ENCODE results near the gene NDUFS6. TPM values are rescaled to one million over a fixed set of nuclear protein-coding genes. Genes with fewer than 3 reads are reported as not detected.

The NDUFS6 gene
- total RNA-seq, 6 donors from 2014 or later, result 22.9 to 64.6 (median 39.3) TPM

DNA sequence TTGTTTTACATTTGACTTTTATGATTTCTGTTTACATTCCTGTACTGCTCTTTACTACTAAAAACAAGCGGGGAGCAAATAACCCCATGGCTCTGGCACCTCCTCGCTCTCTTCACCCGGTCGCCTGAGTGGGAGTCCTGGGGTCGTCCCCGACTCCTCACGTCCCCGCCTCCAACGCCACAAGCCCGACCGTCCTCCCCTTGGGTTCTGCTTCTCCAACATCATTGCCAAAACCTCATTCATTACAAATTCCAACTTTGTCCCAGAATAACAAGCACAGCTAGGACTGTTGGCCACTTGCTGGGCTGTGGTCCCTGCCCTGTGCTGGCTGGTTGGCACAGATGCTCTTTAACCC, 36.6 kb upstream of the NDUFS6 start:
- Histone ChIP-seq H3K27ac (no peak overlapping the region), H3K9me3 (no peaks in the 10 kb centered on the region), H3K4me1 (no peaks in the 10 kb centered on the region), H3K36me3 (no peaks in the 10 kb centered on the region), H3K27me3 (no peaks in the 10 kb centered on the region), H3K4me3 (no peak overlapping the region)
- 74 to 78% methylated on average over 11 of the region's 11 CpGs for WGBS, 2 donors
- ATAC-seq (ENCODE audit: low FRiP score in 2 of 2) (no peak), DNase-seq (peak in 1 of 2 donors; percentile 20)
- TF ChIP-seq, protein P1, sequence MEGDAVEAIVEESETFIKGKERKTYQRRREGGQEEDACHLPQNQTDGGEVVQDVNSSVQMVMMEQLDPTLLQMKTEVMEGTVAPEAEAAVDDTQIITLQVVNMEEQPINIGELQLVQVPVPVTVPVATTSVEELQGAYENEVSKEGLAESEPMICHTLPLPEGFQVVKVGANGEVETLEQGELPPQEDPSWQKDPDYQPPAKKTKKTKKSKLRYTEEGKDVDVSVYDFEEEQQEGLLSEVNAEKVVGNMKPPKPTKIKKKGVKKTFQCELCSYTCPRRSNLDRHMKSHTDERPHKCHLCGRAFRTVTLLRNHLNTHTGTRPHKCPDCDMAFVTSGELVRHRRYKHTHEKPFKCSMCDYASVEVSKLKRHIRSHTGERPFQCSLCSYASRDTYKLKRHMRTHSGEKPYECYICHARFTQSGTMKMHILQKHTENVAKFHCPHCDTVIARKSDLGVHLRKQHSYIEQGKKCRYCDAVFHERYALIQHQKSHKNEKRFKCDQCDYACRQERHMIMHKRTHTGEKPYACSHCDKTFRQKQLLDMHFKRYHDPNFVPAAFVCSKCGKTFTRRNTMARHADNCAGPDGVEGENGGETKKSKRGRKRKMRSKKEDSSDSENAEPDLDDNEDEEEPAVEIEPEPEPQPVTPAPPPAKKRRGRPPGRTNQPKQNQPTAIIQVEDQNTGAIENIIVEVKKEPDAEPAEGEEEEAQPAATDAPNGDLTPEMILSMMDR (IDR thresholded peaks at IDR 0.05), result no peak
- TF ChIP-seq POLR2AphosphoS5 (IDR thresholded peaks at IDR 0.05), result no peak
- TF ChIP-seq EP300 (IDR thresholded peaks at IDR 0.05), result no peak

- WGBS, 2 donors, result 82 to 96% methylated on average over 7 to 15 of the region's 15 CpGs
- Histone ChIP-seq H3K27ac (no peak overlapping the region), H3K27me3 (no peaks in the 10 kb centered on the region), H3K36me3 (no peaks in the 10 kb centered on the region), H3K4me1 (no peaks in the 10 kb centered on the region), H3K9me3 (no peaks in the 10 kb centered on the region), H3K4me3 (no peak overlapping the region)
- ATAC-seq (ENCODE audit: low FRiP score in 2 of 2) (no peak), DNase-seq (no peak)
- TF ChIP-seq, protein P1 (IDR thresholded peaks at IDR 0.05), result no peak
- TF ChIP-seq EP300 (IDR thresholded peaks at IDR 0.05) (no peak), POLR2A (IDR thresholded peaks at IDR 0.05) (no peak), POLR2AphosphoS5 (IDR thresholded peaks at IDR 0.05) (no peak)
These were observed 35.9 kb upstream of the NDUFS6 start for GRCh38 chr5:1765141-1765879.

DNA sequence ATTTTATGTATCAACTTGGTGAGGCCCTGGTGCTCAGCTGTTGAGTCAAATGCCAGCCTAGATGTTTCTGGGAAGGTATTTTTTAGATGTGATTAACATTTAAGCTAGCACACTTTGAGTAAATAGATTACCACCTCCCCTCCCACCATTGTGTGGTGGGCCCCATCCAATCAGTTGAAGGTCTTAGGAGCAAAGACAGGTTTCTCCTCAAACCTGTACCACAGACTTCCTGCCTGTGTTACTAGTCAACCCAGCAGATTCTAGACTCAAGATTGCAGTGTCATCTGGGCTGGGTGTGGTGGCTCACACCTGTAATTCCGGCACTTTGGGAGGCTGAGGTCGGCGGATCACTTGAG, 35.3 kb upstream of the NDUFS6 start:
- H3K27me3 ChIP-seq, result no peaks in the 10 kb centered on the region
- no peaks in the 10 kb centered on the region for H3K36me3 ChIP-seq
- no peak overlapping the region for H3K27ac ChIP-seq
- H3K4me1 ChIP-seq, result no peaks in the 10 kb centered on the region
- no peak overlapping the region for H3K4me3 ChIP-seq
- DNase-seq (no peak), ATAC-seq (ENCODE audit: low FRiP score in 2 of 2) (no peak)
- TF ChIP-seq EP300 (IDR thresholded peaks at IDR 0.05) (no peak), POLR2A (IDR thresholded peaks at IDR 0.05) (no peak), POLR2AphosphoS5 (IDR thresholded peaks at IDR 0.05) (no peak)
- TF ChIP-seq, protein P1 (IDR thresholded peaks at IDR 0.05), result no peak
- no peaks in the 10 kb centered on the region for H3K9me3 ChIP-seq
- WGBS, 2 donors, result 96 to 100% methylated on average over 2 to 3 of the region's 3 CpGs

DNA sequence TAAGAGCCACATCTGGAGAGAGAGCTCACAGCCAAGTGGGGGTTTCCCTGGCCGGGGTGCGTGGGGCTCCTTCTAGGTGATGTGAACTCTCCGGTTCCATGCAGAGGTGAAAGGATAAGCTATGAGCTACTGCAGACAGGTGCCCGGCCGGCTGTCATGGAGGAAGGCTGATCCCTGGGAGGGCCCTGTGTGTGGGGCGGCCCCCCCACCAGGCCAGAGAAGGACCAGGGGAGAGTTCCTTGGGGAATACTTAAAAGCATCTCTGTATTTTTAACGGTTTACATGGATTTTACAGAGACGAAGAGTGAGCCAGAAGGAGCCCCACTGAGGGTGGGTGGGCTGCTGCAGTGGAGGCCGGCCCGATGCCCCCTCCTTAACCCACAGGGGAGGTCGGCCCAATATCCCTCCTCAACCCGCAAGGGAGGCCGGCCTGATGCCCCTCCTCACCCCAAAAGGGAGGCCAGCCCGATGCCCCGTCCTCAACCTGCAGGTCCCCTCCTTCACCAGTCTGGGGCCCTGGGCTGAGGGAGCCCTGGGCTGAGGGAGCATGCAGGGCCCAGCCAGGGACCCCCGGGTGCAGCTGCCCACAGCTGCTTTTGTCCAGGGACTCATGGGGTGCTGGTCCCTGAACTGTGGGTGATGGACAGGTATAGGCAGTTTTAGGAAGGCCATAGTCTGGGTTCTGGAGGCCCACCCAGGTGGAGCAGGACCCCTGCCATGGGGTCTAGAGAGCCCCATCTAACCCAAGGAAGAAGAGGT, 33.5 kb upstream of the NDUFS6 start:
- Histone ChIP-seq H3K27me3 (no peaks in the 10 kb centered on the region), H3K4me3 (no peak overlapping the region), H3K36me3 (no peaks in the 10 kb centered on the region), H3K27ac (no peak overlapping the region), H3K4me1 (no peaks in the 10 kb centered on the region), H3K9me3 (no peaks in the 10 kb centered on the region)
- ATAC-seq (ENCODE audit: low FRiP score in 2 of 2) (no peak), DNase-seq (no peak)
- TF ChIP-seq POLR2AphosphoS5 (IDR thresholded peaks at IDR 0.05) (no peak), POLR2A (IDR thresholded peaks at IDR 0.05) (no peak), EP300 (IDR thresholded peaks at IDR 0.05) (no peak)
- TF ChIP-seq, protein P1 (IDR thresholded peaks at IDR 0.05), result no peak
- 67 to 75% methylated on average over 9 of the region's 16 CpGs for WGBS, 2 donors

Measured in upper lobe of left lung (tissue), 6 donors.